ENCODE measurements around the gene TEKT1. TPM values are rescaled to one million over a fixed set of nuclear protein-coding genes. Genes with fewer than 3 reads are reported as not detected.
"Not testable (repeated sequence)": the region's sequence is repeated elsewhere in the genome, so short reads cannot be mapped to it uniquely, and the experiment has no call there.

TEKT1 gene
- total RNA-seq = not detected

DNA sequence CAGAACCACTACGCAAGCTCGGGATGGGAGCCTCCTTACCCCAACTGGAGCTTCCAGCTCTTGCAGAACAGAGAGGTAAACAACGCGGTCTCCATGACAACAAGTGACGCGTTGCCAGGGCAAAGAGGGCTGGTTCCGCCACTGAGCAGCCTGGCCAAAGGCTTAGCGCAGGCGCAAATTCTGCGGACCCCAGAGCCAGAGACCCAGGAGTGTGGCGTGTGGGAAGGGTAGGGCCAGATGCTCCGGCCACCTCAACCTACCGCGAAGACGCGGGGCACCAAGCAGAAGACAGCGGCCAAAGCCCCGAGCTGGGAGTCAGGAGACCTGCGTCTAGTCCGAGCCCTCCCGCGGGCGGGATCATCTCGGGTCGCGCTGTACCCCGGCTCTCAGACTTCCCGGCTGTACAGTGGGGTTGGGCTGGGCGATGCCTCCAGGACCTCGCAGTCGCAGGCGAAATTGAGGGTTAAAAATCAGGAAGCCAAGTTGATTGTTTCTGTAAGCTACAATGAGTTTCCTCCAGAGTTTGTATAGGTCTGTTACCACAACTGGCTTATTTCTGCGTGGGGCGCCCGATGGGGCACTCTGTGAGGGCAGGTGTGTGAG is at the start of gene TEKT1:
Gene TEKT1, minus strand, starts transcription at position 69 of the 603 bp plus-strand sequence. CDS start 1,353 bp downstream, outside the sequence.
- Mint-ChIP-seq H3K27ac (no peak within 1 kb of the TSS), H3K4me3 (peak within 1 kb of the TSS; percentile 67), H3K27me3 (ENCODE audit: low read depth) (peaks cover 36% of the 10 kb centered on the region), H3K36me3 (ENCODE audit: low read depth) (no peaks in the 10 kb centered on the region), H3K4me1 (ENCODE audit: low read depth) (peaks cover 11% of the 10 kb centered on the region), H3K9me3 (no peaks in the 10 kb centered on the region)
- intact Hi-C loops (cut with micrococcal nuclease) = no loop called here
- peak; percentile 73 for DNase-seq
- CTCF ChIA-PET = interaction anchor here (1.0 to 2.0 kb wide), 2 partner anchors 11 to 80 kb away, joined by 3 to 8 read pairs; no protein-coding TSS in a partner anchor

DNA sequence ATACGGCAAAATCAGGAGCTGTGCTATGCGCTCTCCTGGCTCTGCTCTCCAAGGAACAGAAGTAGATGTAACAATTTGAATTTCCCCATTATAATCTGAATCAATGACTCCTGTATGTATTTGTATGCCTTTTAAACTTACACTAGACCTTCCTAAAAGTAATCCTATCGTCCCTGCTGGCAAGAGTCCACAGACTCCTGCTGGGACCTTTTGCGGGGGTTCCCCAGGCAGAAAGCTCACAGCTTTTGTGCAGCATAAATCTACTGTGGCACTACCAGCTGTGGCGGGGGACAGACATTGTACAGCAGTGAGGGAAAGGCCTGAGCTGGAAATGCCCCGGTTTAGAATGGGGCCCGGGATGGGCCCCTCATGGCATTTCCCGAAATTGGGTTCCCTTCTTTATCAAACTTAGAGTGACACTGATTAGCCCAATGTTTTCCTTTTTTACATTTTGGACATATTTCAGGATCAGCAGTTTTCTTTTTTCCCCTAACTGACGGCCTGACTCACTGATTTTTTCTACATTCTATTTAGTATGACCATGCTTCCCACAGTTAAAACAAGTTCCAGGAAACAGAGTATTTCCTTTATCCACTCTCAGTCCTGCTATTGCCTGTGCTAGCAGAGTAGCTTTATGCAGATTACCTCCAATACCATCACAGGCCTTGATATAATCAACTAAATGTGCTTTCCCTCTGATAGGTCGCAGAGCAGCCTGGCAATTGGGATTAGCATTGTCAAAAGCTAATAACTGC is 47.9 kb upstream of the TEKT1 start:
- intact Hi-C loops (cut with micrococcal nuclease); H3K27ac Mint-ChIP-seq; DNase-seq; H3K4me3 Mint-ChIP-seq; H3K36me3 Mint-ChIP-seq (ENCODE audit: low read depth); H3K4me1 Mint-ChIP-seq (ENCODE audit: low read depth): not testable (repeated sequence)
- CTCF ChIA-PET = interaction anchor here (0.7 kb wide), 1 partner anchor 36 kb away, joined by 3 read pairs; no protein-coding TSS in a partner anchor
- Mint-ChIP-seq H3K27me3 (ENCODE audit: low read depth) (peaks cover 39% of the 10 kb centered on the region), H3K9me3 (peaks cover 18% of the 10 kb centered on the region)

DNA sequence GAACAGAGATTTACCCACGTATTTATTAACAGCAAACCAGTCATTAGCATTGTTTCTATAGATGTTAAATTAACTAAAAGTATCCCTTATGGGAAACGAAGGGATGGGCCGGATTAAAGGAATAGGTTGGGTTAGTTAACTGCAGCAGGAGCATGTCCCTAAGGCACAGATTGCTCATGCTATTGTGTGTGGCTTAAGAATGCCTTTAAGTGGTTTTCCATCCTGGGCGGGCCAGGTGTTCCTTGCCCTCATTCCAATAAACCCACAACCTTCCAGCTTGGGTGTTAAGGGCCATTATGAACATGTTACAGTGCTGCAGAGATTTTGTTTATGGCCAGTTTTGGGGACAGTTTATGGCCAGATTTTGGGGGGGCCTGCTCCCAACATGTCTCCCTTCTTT is 43.7 kb upstream of the TEKT1 start:
- H3K27ac Mint-ChIP-seq; H3K4me1 Mint-ChIP-seq (ENCODE audit: low read depth); H3K4me3 Mint-ChIP-seq; H3K9me3 Mint-ChIP-seq; CTCF ChIA-PET; intact Hi-C loops (cut with micrococcal nuclease); H3K36me3 Mint-ChIP-seq (ENCODE audit: low read depth); DNase-seq: not testable (repeated sequence)
- H3K27me3 Mint-ChIP-seq (ENCODE audit: low read depth) = peaks cover 25% of the 10 kb centered on the region

DNA sequence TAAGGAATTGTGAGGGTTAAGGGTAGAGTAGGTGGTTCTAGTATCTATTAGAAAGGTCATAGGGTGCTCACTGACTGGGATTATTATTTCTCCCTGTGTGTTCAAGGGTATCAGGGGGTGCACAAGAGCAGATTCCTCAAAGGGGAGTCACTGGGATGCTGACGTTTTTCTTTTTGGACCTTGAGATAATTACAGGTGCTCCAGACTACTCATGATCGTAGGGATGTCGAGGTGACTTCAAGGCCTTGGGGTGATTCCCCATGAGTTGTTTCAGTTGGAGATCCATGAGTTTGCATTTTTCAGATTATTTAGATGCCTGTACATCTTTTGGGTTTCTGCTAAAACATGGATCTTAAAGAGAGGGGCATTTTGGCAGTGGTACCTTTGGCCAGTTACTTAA is 41.4 kb upstream of the TEKT1 start:
- H3K4me1 Mint-ChIP-seq (ENCODE audit: low read depth) = no peaks in the 10 kb centered on the region
- no peaks in the 10 kb centered on the region for H3K36me3 Mint-ChIP-seq (ENCODE audit: low read depth)
- CTCF ChIA-PET = no interaction called here
- no peak overlapping the region for H3K4me3 Mint-ChIP-seq
- no peaks in the 10 kb centered on the region for H3K9me3 Mint-ChIP-seq
- no peak for DNase-seq
- peaks cover 11% of the 10 kb centered on the region for H3K27me3 Mint-ChIP-seq (ENCODE audit: low read depth)
- H3K27ac Mint-ChIP-seq = no peak overlapping the region
- intact Hi-C loops (cut with micrococcal nuclease) = no loop called here

DNA sequence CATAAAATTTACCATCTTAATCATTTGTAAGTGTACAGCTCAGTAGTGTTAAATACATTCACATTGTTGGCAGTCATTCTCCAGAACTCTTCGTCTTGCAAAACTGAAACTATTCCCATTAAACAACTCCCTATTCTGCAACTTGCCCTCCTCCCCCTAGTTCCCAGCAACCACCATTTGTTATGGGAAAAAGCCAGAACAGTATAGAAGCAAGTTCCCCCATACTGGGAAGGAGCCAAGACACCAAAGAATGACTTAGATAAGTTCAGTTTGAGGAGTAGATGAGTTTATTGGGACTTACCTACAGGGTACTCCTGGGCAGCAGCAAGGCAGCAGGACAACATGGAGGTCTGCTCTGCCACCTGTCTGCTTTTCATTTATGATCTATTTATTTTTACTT is 39.3 kb upstream of the TEKT1 start:
- peaks cover 7% of the 10 kb centered on the region for H3K27me3 Mint-ChIP-seq (ENCODE audit: low read depth)
- H3K9me3 Mint-ChIP-seq = no peaks in the 10 kb centered on the region
- H3K27ac Mint-ChIP-seq = no peak overlapping the region
- DNase-seq = no peak
- intact Hi-C loops (cut with micrococcal nuclease) = no loop called here
- H3K4me1 Mint-ChIP-seq (ENCODE audit: low read depth) = no peaks in the 10 kb centered on the region
- CTCF ChIA-PET = interaction anchor here (0.6 kb wide), 1 partner anchor 253 kb away, joined by 6 read pairs; no protein-coding TSS in a partner anchor
- H3K4me3 Mint-ChIP-seq = no peak overlapping the region
- no peaks in the 10 kb centered on the region for H3K36me3 Mint-ChIP-seq (ENCODE audit: low read depth)

DNA sequence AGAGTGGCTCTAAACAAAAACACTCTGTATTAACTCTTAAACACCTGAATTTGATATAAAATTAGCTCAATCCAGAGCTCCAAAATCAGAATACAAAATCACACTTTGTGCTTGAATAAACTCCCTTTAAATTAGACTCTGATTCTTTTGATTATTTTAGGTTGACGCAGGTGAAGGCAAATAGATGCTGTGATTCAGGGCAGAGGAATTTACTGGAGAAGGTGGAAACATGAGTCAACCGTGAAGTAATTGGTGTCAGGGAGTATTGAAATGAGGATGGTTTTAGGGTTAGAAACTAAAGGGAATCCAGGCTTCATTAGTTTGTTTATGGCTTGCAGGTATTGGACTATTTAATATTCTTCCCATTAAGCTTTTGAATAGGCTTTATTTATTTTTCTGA is 37.1 kb upstream of the TEKT1 start:
- Mint-ChIP-seq H3K36me3 (ENCODE audit: low read depth) (no peaks in the 10 kb centered on the region), H3K4me3 (no peak overlapping the region), H3K9me3 (no peaks in the 10 kb centered on the region), H3K4me1 (ENCODE audit: low read depth) (no peaks in the 10 kb centered on the region), H3K27ac (no peak overlapping the region), H3K27me3 (ENCODE audit: low read depth) (peaks cover 7% of the 10 kb centered on the region)
- DNase-seq = no peak
- intact Hi-C loops (cut with micrococcal nuclease) = no loop called here
- CTCF ChIA-PET = interaction anchor here (0.7 to 2.4 kb wide), 4 partner anchors 17 to 25 kb away, joined by 3 to 9 read pairs (median 4); no protein-coding TSS in a partner anchor

DNA sequence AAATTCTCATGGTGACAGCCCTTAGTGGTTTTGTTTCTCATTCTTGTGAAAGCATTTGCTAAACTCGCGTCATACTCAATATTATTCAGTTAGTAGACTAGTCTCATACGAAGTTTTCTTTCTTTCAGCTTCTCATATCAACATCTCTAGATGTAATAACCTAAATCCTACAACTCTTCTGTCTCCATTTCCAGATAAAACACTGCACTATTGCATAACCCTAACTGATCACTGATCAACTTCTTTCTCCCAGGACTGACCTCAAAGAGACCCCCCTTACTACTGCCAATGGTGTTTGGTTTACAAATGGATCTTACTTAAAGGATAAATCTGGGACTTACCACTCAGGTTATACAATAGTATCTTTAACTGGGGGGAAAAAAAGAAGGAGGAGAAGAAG is 36.3 kb upstream of the TEKT1 start:
- no peaks in the 10 kb centered on the region for H3K36me3 Mint-ChIP-seq (ENCODE audit: low read depth)
- H3K4me3 Mint-ChIP-seq = no peak overlapping the region
- CTCF ChIA-PET = interaction anchor here (0.9 to 1.2 kb wide), 2 partner anchors 21 to 26 kb away, joined by 3 read pairs; no protein-coding TSS in a partner anchor
- intact Hi-C loops (cut with micrococcal nuclease) = no loop called here
- peaks cover 7% of the 10 kb centered on the region for H3K27me3 Mint-ChIP-seq (ENCODE audit: low read depth)
- H3K9me3 Mint-ChIP-seq = no peaks in the 10 kb centered on the region
- no peak overlapping the region for H3K27ac Mint-ChIP-seq
- H3K4me1 Mint-ChIP-seq (ENCODE audit: low read depth) = no peaks in the 10 kb centered on the region
- DNase-seq = no peak

DNA sequence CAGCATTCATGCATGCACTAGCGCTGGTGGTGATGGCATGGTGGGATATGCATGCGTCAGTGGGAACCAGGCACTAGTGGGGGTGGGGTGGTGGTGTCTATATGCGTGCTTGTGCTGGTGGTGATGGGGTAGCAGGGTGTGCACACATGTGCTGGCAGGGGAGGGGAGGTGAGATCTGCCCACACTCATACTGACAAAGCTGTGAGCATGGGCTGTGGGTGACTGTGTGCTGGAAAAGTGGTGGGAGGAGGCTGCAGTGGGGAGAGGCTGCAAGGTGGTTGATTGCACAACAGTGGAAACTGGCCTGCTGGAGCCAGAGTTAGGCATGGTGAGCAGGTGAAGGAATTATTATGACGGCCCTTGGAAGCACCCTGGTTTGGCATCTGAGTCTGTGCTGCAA is 31.3 kb upstream of the TEKT1 start:
- no peak overlapping the region for H3K4me3 Mint-ChIP-seq
- H3K36me3 Mint-ChIP-seq (ENCODE audit: low read depth) = no peaks in the 10 kb centered on the region
- no peak for DNase-seq
- CTCF ChIA-PET = no interaction called here
- H3K9me3 Mint-ChIP-seq = no peaks in the 10 kb centered on the region
- H3K4me1 Mint-ChIP-seq (ENCODE audit: low read depth) = peaks cover 5% of the 10 kb centered on the region
- H3K27me3 Mint-ChIP-seq (ENCODE audit: low read depth) = peaks cover 5% of the 10 kb centered on the region
- intact Hi-C loops (cut with micrococcal nuclease) = no loop called here
- H3K27ac Mint-ChIP-seq = no peak overlapping the region

DNA sequence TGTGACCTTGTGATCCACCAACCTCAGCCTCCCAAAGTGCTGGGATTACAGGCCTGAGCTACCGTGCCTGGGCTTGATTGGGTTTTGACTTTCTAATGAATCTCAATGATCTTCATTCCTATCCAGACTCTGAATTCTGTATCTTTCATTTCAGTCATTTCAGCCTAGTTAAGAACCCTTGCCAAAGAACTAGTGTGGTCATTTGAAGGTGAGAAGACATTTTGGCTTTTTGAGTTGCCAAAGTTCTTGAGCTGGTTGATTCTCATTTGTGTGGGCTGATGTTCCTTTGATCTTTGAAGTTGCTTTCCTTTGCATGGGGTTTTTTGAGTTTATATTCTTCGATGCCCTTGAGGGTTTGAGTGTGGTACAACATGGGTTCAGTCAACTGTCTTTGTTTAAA is 30.6 kb upstream of the TEKT1 start:
- Mint-ChIP-seq H3K4me1 (ENCODE audit: low read depth) (peaks cover 5% of the 10 kb centered on the region), H3K36me3 (ENCODE audit: low read depth) (no peaks in the 10 kb centered on the region), H3K9me3 (no peaks in the 10 kb centered on the region), H3K27me3 (ENCODE audit: low read depth) (peaks cover 5% of the 10 kb centered on the region), H3K27ac (no peak overlapping the region), H3K4me3 (no peak overlapping the region)
- DNase-seq = no peak
- intact Hi-C loops (cut with micrococcal nuclease) = no loop called here
- CTCF ChIA-PET = interaction anchor here (1.0 kb wide), 1 partner anchor 19 kb away, joined by 3 read pairs; no protein-coding TSS in a partner anchor

DNA sequence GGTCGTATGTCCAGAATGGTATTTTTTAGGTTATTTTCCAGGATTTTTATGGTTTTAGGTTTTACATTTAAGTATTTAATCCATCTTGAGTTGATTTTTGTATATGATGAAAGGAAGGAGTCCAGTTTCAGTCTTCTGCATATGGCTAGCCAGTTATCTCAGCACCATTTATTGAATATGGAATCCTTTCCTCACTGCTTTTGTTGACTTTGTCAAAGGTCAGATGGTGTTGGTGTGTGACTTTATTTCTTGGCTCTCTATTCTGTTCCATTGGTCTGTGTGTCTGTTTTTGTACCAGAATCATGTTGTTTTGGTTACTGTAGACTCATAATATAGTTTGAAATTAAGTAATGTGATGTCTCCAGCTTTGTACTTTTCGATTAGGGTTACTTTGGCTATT is 26.4 kb upstream of the TEKT1 start:
- Mint-ChIP-seq H3K9me3 (no peaks in the 10 kb centered on the region), H3K27me3 (ENCODE audit: low read depth) (peaks cover 8% of the 10 kb centered on the region), H3K27ac (no peak overlapping the region), H3K4me1 (ENCODE audit: low read depth) (peaks cover 5% of the 10 kb centered on the region), H3K4me3 (no peak overlapping the region), H3K36me3 (ENCODE audit: low read depth) (no peaks in the 10 kb centered on the region)
- CTCF ChIA-PET = no interaction called here
- intact Hi-C loops (cut with micrococcal nuclease) = no loop called here
- DNase-seq = no peak

DNA sequence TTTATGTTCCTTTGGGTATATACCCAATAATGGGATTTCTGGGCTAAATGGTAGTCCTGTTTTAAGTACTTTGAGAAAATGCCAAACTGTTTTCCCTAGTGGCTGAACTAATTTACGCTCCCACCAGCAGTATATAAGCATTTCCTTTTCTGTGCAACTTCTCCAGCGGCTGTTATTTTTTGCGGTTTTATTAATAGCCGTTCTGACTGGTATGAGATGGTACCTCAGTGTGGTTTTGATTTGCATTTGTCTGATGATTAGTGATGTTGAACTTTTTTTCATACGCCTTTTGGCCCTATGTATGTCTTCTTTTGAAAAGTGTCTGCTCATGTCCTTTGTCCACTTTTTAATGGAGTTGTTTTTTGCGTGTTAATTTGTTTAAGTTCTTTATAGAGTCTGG is 25.8 kb upstream of the TEKT1 start:
- Mint-ChIP-seq H3K9me3 (no peaks in the 10 kb centered on the region), H3K4me1 (ENCODE audit: low read depth) (peaks cover 1% of the 10 kb centered on the region), H3K36me3 (ENCODE audit: low read depth) (no peaks in the 10 kb centered on the region), H3K4me3 (no peak overlapping the region), H3K27ac (no peak overlapping the region), H3K27me3 (ENCODE audit: low read depth) (peaks cover 4% of the 10 kb centered on the region)
- intact Hi-C loops (cut with micrococcal nuclease) = no loop called here
- DNase-seq = no peak
- CTCF ChIA-PET = no interaction called here

DNA sequence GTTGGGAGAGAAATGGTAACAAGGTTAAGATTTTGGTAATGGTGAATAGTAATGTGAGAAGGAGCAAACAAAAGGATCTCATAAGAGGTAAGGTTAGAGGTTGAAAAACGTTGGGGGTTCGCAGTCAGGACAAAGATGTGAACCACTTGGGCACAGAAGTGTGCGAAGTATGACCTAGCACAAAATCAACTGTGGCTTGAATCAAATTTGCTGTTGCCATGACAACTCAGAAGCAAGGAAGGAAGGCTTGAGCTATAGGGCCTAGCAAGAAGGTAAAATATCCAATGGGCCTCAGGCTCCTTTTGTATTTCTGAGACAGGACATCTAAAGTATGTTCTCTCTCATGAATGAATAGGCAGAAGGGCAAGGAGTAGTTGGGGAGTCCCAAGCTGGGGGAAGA is 24.5 kb upstream of the TEKT1 start:
- no peak overlapping the region for H3K4me3 Mint-ChIP-seq
- no peaks in the 10 kb centered on the region for H3K9me3 Mint-ChIP-seq
- DNase-seq = no peak
- no peak overlapping the region for H3K27ac Mint-ChIP-seq
- H3K27me3 Mint-ChIP-seq (ENCODE audit: low read depth) = peaks cover 2% of the 10 kb centered on the region
- no peaks in the 10 kb centered on the region for H3K4me1 Mint-ChIP-seq (ENCODE audit: low read depth)
- no peaks in the 10 kb centered on the region for H3K36me3 Mint-ChIP-seq (ENCODE audit: low read depth)
- CTCF ChIA-PET = interaction anchor here (2.2 kb wide), 1 partner anchor 12 kb away, joined by 9 read pairs; no protein-coding TSS in a partner anchor
- intact Hi-C loops (cut with micrococcal nuclease) = no loop called here
